ENCODE results near the gene ANKS1B.
"Not testable (repeated sequence)": the region's sequence is repeated elsewhere in the genome, so short reads cannot be mapped to it uniquely, and the experiment has no call there.

ANKS1B gene

GRCh38 chr12:99861731-99862130, 123.0 kb downstream of the ANKS1B start:
- no peak for DNase-seq (ENCODE audit: low spot score)

GRCh38 chr12:99859126-99859525, 125.6 kb downstream of the ANKS1B start:
- DNase-seq (ENCODE audit: low spot score) = no peak

GRCh38 chr12:99852666-99853065, 132.1 kb downstream of the ANKS1B start:
- DNase-seq (ENCODE audit: low spot score) = no peak

- DNase-seq (ENCODE audit: low spot score) = no peak
Observed at GRCh38 chr12:99847936-99848335, 136.8 kb downstream of the ANKS1B start.

- no peak for DNase-seq (ENCODE audit: low spot score)
Observed at GRCh38 chr12:99834710-99835109, 150.0 kb downstream of the ANKS1B start.

- DNase-seq (ENCODE audit: low spot score) = no peak
Observed at GRCh38 chr12:99833397-99833796, 151.3 kb downstream of the ANKS1B start.

- DNase-seq (ENCODE audit: low spot score) = no peak
Observed at GRCh38 chr12:99824900-99825542, 159.7 kb downstream of the ANKS1B start.

GRCh38 chr12:99822273-99822672, 162.5 kb downstream of the ANKS1B start:
- no peak for DNase-seq (ENCODE audit: low spot score)

- DNase-seq (ENCODE audit: low spot score) = peak; percentile 71
Observed at GRCh38 chr12:99810718-99811593, 173.8 kb downstream of the ANKS1B start.

- no peak for DNase-seq (ENCODE audit: low spot score)
Observed at GRCh38 chr12:99809909-99810308, 174.8 kb downstream of the ANKS1B start.

- DNase-seq (ENCODE audit: low spot score) = no peak
Observed at GRCh38 chr12:99806304-99806703, 178.4 kb downstream of the ANKS1B start.

- DNase-seq (ENCODE audit: low spot score) = no peak
Observed at GRCh38 chr12:99804715-99805114, 180.0 kb downstream of the ANKS1B start.

GRCh38 chr12:99800605-99801004, 184.1 kb downstream of the ANKS1B start:
- no peak for DNase-seq (ENCODE audit: low spot score)

- not testable (repeated sequence) for DNase-seq (ENCODE audit: low spot score)
Observed at GRCh38 chr12:99797931-99798330, 186.8 kb downstream of the ANKS1B start.

- no peak for DNase-seq (ENCODE audit: low spot score)
Observed at GRCh38 chr12:99783421-99783820, 201.3 kb downstream of the ANKS1B start.

GRCh38 chr12:99772274-99772673, 212.5 kb downstream of the ANKS1B start:
- no peak for DNase-seq (ENCODE audit: low spot score)

- no peak for DNase-seq (ENCODE audit: low spot score)
Observed at GRCh38 chr12:99771659-99772058, 213.1 kb downstream of the ANKS1B start.

GRCh38 chr12:99769396-99769980, 215.2 kb downstream of the ANKS1B start:
- no peak for DNase-seq (ENCODE audit: low spot score)

- DNase-seq (ENCODE audit: low spot score) = no peak
Observed at GRCh38 chr12:99768758-99769157, 216.0 kb downstream of the ANKS1B start.

- peak; percentile 34 for DNase-seq (ENCODE audit: low spot score)
Observed at GRCh38 chr12:99767809-99768208, 216.9 kb downstream of the ANKS1B start.

GRCh38 chr12:99766408-99766807, 218.3 kb downstream of the ANKS1B start:
- no peak for DNase-seq (ENCODE audit: low spot score)

- no peak for DNase-seq (ENCODE audit: low spot score)
Observed at GRCh38 chr12:99765469-99766114, 219.1 kb downstream of the ANKS1B start.

GRCh38 chr12:99759444-99759843, 225.3 kb downstream of the ANKS1B start:
- no peak for DNase-seq (ENCODE audit: low spot score)
